ENCODE results near the gene PAPPA.

Gene PAPPA

GRCh38 chr9:116309900-116310611 lies 156.5 kb downstream of the PAPPA start:
- DNase-seq: no peak
- H2BK120ac ChIP-seq (ENCODE audit: low read depth, low read length): no peak overlapping the region
- WGBS (ENCODE audit: extremely low coverage, insufficient coverage, low lambda C conversion rate): no CpG with 5 or more reads among the region's 3 CpGs
- no peak overlapping the region for H3K4me2 ChIP-seq (ENCODE audit: low read length)
- H3K36me3 ChIP-seq (ENCODE audit: control insufficient read depth, insufficient read depth, low read length): no peaks in the 10 kb centered on the region
- H2AK5ac ChIP-seq (ENCODE audit: low read length): no peak overlapping the region
- H3K4ac ChIP-seq (ENCODE audit: low read depth, low read length): no peak overlapping the region
- no peak overlapping the region for H4K5ac ChIP-seq (ENCODE audit: low read length)
- H3K4me3 ChIP-seq (ENCODE audit: low read length): no peak overlapping the region
- H2BK15ac ChIP-seq (replicated peaks; ENCODE audit: low read depth): no peak overlapping the region
- no peak overlapping the region for H4K8ac ChIP-seq (ENCODE audit: low read depth, low read length)
- H3K79me2 ChIP-seq (ENCODE audit: control insufficient read depth, insufficient read depth, low read length): no peaks in the 10 kb centered on the region
- no peaks in the 10 kb centered on the region for H3K27me3 ChIP-seq (ENCODE audit: insufficient read depth, low read length, poor library complexity)
- no peaks in the 10 kb centered on the region for H3K4me1 ChIP-seq (ENCODE audit: control insufficient read depth, low read depth, low read length)
- H3K27ac ChIP-seq (ENCODE audit: low read depth, low read length): no peak overlapping the region
- H3K56ac ChIP-seq (ENCODE audit: low read length): no peak overlapping the region
- H3K18ac ChIP-seq (ENCODE audit: low read length): no peak overlapping the region
- no peak overlapping the region for H3K23ac ChIP-seq (ENCODE audit: low read length)
- H3K9ac ChIP-seq (ENCODE audit: low read length): no peak overlapping the region
- no peak overlapping the region for H2BK5ac ChIP-seq (ENCODE audit: low read length)
- H3K79me1 ChIP-seq (ENCODE audit: low read length): no peaks in the 10 kb centered on the region

- H2BK5ac ChIP-seq (ENCODE audit: low read length): no peak overlapping the region
- DNase-seq: no peak
- no peak overlapping the region for H2BK15ac ChIP-seq (replicated peaks; ENCODE audit: low read depth)
These were observed 158.6 kb downstream of the PAPPA start for GRCh38 chr9:116312221-116312620.

GRCh38 chr9:116313638-116314037 lies 160.0 kb downstream of the PAPPA start:
- no peaks in the 10 kb centered on the region for H3K79me1 ChIP-seq (ENCODE audit: low read length)
- no peak overlapping the region for H2AK5ac ChIP-seq (ENCODE audit: low read length)
- no CpG with 5 or more reads among the region's 3 CpGs for WGBS (ENCODE audit: extremely low coverage, insufficient coverage, low lambda C conversion rate)

More at GRCh38 chr9:116312221-116312620, 158.6 kb downstream of the PAPPA start:
- H3K4ac ChIP-seq (ENCODE audit: low read depth, low read length): no peak overlapping the region
- H3K27me3 ChIP-seq (ENCODE audit: insufficient read depth, low read length, poor library complexity): no peaks in the 10 kb centered on the region
- no peaks in the 10 kb centered on the region for H3K79me1 ChIP-seq (ENCODE audit: low read length)
- no peak overlapping the region for H3K9ac ChIP-seq (ENCODE audit: low read length)
- no peak overlapping the region for H3K27ac ChIP-seq (ENCODE audit: low read depth, low read length)
- no peaks in the 10 kb centered on the region for H3K4me1 ChIP-seq (ENCODE audit: control insufficient read depth, low read depth, low read length)
- H3K56ac ChIP-seq (ENCODE audit: low read length): no peak overlapping the region
- no peaks in the 10 kb centered on the region for H3K36me3 ChIP-seq (ENCODE audit: control insufficient read depth, insufficient read depth, low read length)
- no peak overlapping the region for H3K23ac ChIP-seq (ENCODE audit: low read length)
- H2AK5ac ChIP-seq (ENCODE audit: low read length): no peak overlapping the region
- no CpG with 5 or more reads among the region's 2 CpGs for WGBS (ENCODE audit: extremely low coverage, insufficient coverage, low lambda C conversion rate)
- no peak overlapping the region for H3K18ac ChIP-seq (ENCODE audit: low read length)
- no peak overlapping the region for H2BK120ac ChIP-seq (ENCODE audit: low read depth, low read length)
- no peak overlapping the region for H4K5ac ChIP-seq (ENCODE audit: low read length)
- H3K79me2 ChIP-seq (ENCODE audit: control insufficient read depth, insufficient read depth, low read length): no peaks in the 10 kb centered on the region
- H4K8ac ChIP-seq (ENCODE audit: low read depth, low read length): no peak overlapping the region
- H3K4me3 ChIP-seq (ENCODE audit: low read length): no peak overlapping the region
- no peak overlapping the region for H3K4me2 ChIP-seq (ENCODE audit: low read length)

GRCh38 chr9:116316246-116316645 lies 162.7 kb downstream of the PAPPA start:
- H4K5ac ChIP-seq (ENCODE audit: low read length): no peak overlapping the region
- no peak overlapping the region for H3K4me3 ChIP-seq (ENCODE audit: low read length)
- H3K56ac ChIP-seq (ENCODE audit: low read length): no peak overlapping the region
- H3K79me1 ChIP-seq (ENCODE audit: low read length): no peaks in the 10 kb centered on the region
- H3K4me1 ChIP-seq (ENCODE audit: control insufficient read depth, low read depth, low read length): peaks cover 8% of the 10 kb centered on the region
- H4K8ac ChIP-seq (ENCODE audit: low read depth, low read length): no peak overlapping the region
- no peaks in the 10 kb centered on the region for H3K27me3 ChIP-seq (ENCODE audit: insufficient read depth, low read length, poor library complexity)
- H3K23ac ChIP-seq (ENCODE audit: low read length): no peak overlapping the region
- H2BK15ac ChIP-seq (replicated peaks; ENCODE audit: low read depth): no peak overlapping the region
- no peak overlapping the region for H3K27ac ChIP-seq (ENCODE audit: low read depth, low read length)
- no peak overlapping the region for H3K9ac ChIP-seq (ENCODE audit: low read length)
- WGBS (ENCODE audit: extremely low coverage, insufficient coverage, low lambda C conversion rate): no CpG with 5 or more reads among the region's 2 CpGs
- no peaks in the 10 kb centered on the region for H3K79me2 ChIP-seq (ENCODE audit: control insufficient read depth, insufficient read depth, low read length)
- H2BK5ac ChIP-seq (ENCODE audit: low read length): no peak overlapping the region
- H2BK120ac ChIP-seq (ENCODE audit: low read depth, low read length): no peak overlapping the region
- no peak for DNase-seq
- H3K4me2 ChIP-seq (ENCODE audit: low read length): no peak overlapping the region
- H3K18ac ChIP-seq (ENCODE audit: low read length): no peak overlapping the region
- H3K4ac ChIP-seq (ENCODE audit: low read depth, low read length): no peak overlapping the region
- H2AK5ac ChIP-seq (ENCODE audit: low read length): no peak overlapping the region
- no peaks in the 10 kb centered on the region for H3K36me3 ChIP-seq (ENCODE audit: control insufficient read depth, insufficient read depth, low read length)

More at GRCh38 chr9:116313638-116314037, 160.0 kb downstream of the PAPPA start:
- no peaks in the 10 kb centered on the region for H3K79me2 ChIP-seq (ENCODE audit: control insufficient read depth, insufficient read depth, low read length)
- H3K56ac ChIP-seq (ENCODE audit: low read length): no peak overlapping the region
- H3K27ac ChIP-seq (ENCODE audit: low read depth, low read length): no peak overlapping the region
- no peak overlapping the region for H3K4me3 ChIP-seq (ENCODE audit: low read length)
- H2BK5ac ChIP-seq (ENCODE audit: low read length): no peak overlapping the region
- H4K5ac ChIP-seq (ENCODE audit: low read length): no peak overlapping the region
- no peak overlapping the region for H3K9ac ChIP-seq (ENCODE audit: low read length)
- H3K4me2 ChIP-seq (ENCODE audit: low read length): no peak overlapping the region
- no peak overlapping the region for H2BK120ac ChIP-seq (ENCODE audit: low read depth, low read length)
- H3K4me1 ChIP-seq (ENCODE audit: control insufficient read depth, low read depth, low read length): no peaks in the 10 kb centered on the region
- no peak overlapping the region for H3K4ac ChIP-seq (ENCODE audit: low read depth, low read length)
- no peak overlapping the region for H2BK15ac ChIP-seq (replicated peaks; ENCODE audit: low read depth)
- DNase-seq: no peak
- H3K23ac ChIP-seq (ENCODE audit: low read length): no peak overlapping the region
- H4K8ac ChIP-seq (ENCODE audit: low read depth, low read length): no peak overlapping the region
- no peaks in the 10 kb centered on the region for H3K36me3 ChIP-seq (ENCODE audit: control insufficient read depth, insufficient read depth, low read length)
- no peaks in the 10 kb centered on the region for H3K27me3 ChIP-seq (ENCODE audit: insufficient read depth, low read length, poor library complexity)
- peak overlapping the region; percentile 14 for H3K18ac ChIP-seq (ENCODE audit: low read length)

GRCh38 chr9:116317503-116317902 lies 163.9 kb downstream of the PAPPA start:
- Histone ChIP-seq H2BK15ac (replicated peaks; ENCODE audit: low read depth) (no peak overlapping the region), H2AK5ac (ENCODE audit: low read length) (no peak overlapping the region), H3K23ac (ENCODE audit: low read length) (no peak overlapping the region), H3K27me3 (ENCODE audit: insufficient read depth, low read length, poor library complexity) (no peaks in the 10 kb centered on the region), H2BK120ac (ENCODE audit: low read depth, low read length) (no peak overlapping the region), H3K79me2 (ENCODE audit: control insufficient read depth, insufficient read depth, low read length) (no peaks in the 10 kb centered on the region), H3K4me1 (ENCODE audit: control insufficient read depth, low read depth, low read length) (peaks cover 8% of the 10 kb centered on the region), H3K4me2 (ENCODE audit: low read length) (no peak overlapping the region), H2BK5ac (ENCODE audit: low read length) (no peak overlapping the region), H3K27ac (ENCODE audit: low read depth, low read length) (no peak overlapping the region), H4K5ac (ENCODE audit: low read length) (no peak overlapping the region), H3K79me1 (ENCODE audit: low read length) (no peaks in the 10 kb centered on the region), H4K8ac (ENCODE audit: low read depth, low read length) (no peak overlapping the region), H3K56ac (ENCODE audit: low read length) (no peak overlapping the region), H3K9ac (ENCODE audit: low read length) (no peak overlapping the region), H3K36me3 (ENCODE audit: control insufficient read depth, insufficient read depth, low read length) (no peaks in the 10 kb centered on the region), H3K4ac (ENCODE audit: low read depth, low read length) (no peak overlapping the region), H3K4me3 (ENCODE audit: low read length) (no peak overlapping the region), H3K18ac (ENCODE audit: low read length) (no peak overlapping the region)
- DNase-seq: no peak
- no CpG with 5 or more reads among the region's 2 CpGs for WGBS (ENCODE audit: extremely low coverage, insufficient coverage, low lambda C conversion rate)

All from mesendoderm (in vitro differentiated cells).